H9 (cell line): ENCODE results near the gene RNF213. TPM values are rescaled to one million over a fixed set of nuclear protein-coding genes. Genes with fewer than 3 reads are reported as not detected.

Source experiments
- DNase-seq: peaks from one replicate; pipeline ENCODE4 v3.0.0-alpha.2; 2017
- H2AFZ ChIP-seq: one replicate; pipeline ENCODE4 v1.6.1; 2013; ENCODE audit warnings: mild to moderate bottlenecking, low read length, control low read depth, moderate library complexity
- H2AK5ac ChIP-seq: 2 replicates; pipeline ENCODE4 v1.6.1; 2013; ENCODE audit warnings: low read length, control low read depth, mixed read lengths; ENCODE audit not compliant: insufficient read length
- H2BK120ac ChIP-seq: one replicate; pipeline ENCODE4 v1.6.1; 2013; ENCODE audit warnings: low read depth, mild to moderate bottlenecking, low read length, control low read depth, inconsistent platforms; ENCODE audit not compliant: poor library complexity, severe bottlenecking
- H2BK12ac ChIP-seq: 2 replicates; pipeline ENCODE4 v1.6.1; 2013; ENCODE audit warnings: low read length, control low read depth, mixed read lengths, low read depth; ENCODE audit not compliant: insufficient read length
- H2BK15ac ChIP-seq: 2 replicates; pipeline ENCODE4 v1.6.1; 2013; ENCODE audit warnings: low read depth, low read length, control low read depth
- H2BK20ac ChIP-seq: one replicate; pipeline ENCODE4 v1.6.1; 2013; ENCODE audit warnings: low read depth, mild to moderate bottlenecking, low read length, control low read depth, inconsistent platforms; ENCODE audit not compliant: poor library complexity, severe bottlenecking
- H2BK5ac ChIP-seq: 2 replicates; pipeline ENCODE4 v1.6.1; 2013; ENCODE audit warnings: low read length, control low read depth, mixed read lengths; ENCODE audit not compliant: insufficient read length
- H3K14ac ChIP-seq: 2 replicates; pipeline ENCODE4 v1.6.1; 2013; ENCODE audit warnings: low read length, control low read depth; ENCODE audit not compliant: insufficient read depth
- H3K18ac ChIP-seq: 2 replicates; pipeline ENCODE4 v1.6.1; 2013; ENCODE audit warnings: low read depth, mild to moderate bottlenecking, mixed read lengths, low read length, control low read depth; ENCODE audit not compliant: insufficient read length
- H3K23ac ChIP-seq: 2 replicates; pipeline ENCODE4 v1.6.1; 2013; ENCODE audit warnings: low read length, control low read depth, mixed read lengths, low read depth; ENCODE audit not compliant: insufficient read length
- H3K23me2 ChIP-seq: 2 replicates; pipeline ENCODE4 v1.6.1; 2013; ENCODE audit warnings: low read depth, mild to moderate bottlenecking, mixed read lengths, low read length, control low read depth; ENCODE audit not compliant: insufficient read length, poor library complexity, severe bottlenecking
- H3K27ac ChIP-seq: 2 replicates; pipeline ENCODE4 v1.5.1; 2013; ENCODE audit warnings: low read length, control low read depth, mixed read lengths, low read depth; ENCODE audit not compliant: insufficient read length
- H3K27me3 ChIP-seq: 2 replicates; pipeline ENCODE4 v1.6.1; 2013; ENCODE audit warnings: low read length, control low read depth, inconsistent platforms; ENCODE audit not compliant: insufficient read depth
- H3K4ac ChIP-seq: 2 replicates; pipeline ENCODE4 v1.6.1; 2013; ENCODE audit warnings: low read depth, mild to moderate bottlenecking, control low read depth, inconsistent platforms, low read length, moderate library complexity
- H3K4me1 ChIP-seq: 2 replicates; pipeline ENCODE4 v1.6.1; 2013; ENCODE audit warnings: low read length, control low read depth, inconsistent platforms; ENCODE audit not compliant: insufficient read depth
- H3K4me2 ChIP-seq: 2 replicates; pipeline ENCODE4 v1.6.1; 2013; ENCODE audit warnings: low read length, control low read depth, mixed read lengths; ENCODE audit not compliant: insufficient read length, insufficient read depth
- H3K56ac ChIP-seq: 2 replicates; pipeline ENCODE4 v1.6.1; 2013; ENCODE audit warnings: low read depth, mild to moderate bottlenecking, mixed read lengths, low read length, control low read depth; ENCODE audit not compliant: insufficient read length
- H3K79me1 ChIP-seq: 2 replicates; pipeline ENCODE4 v1.6.1; 2013; ENCODE audit warnings: low read depth, mild to moderate bottlenecking, moderate library complexity, low read length, control low read depth, inconsistent platforms; ENCODE audit not compliant: insufficient read depth, poor library complexity, severe bottlenecking
- H3K79me2 ChIP-seq: 2 replicates; pipeline ENCODE4 v1.6.1; 2013; ENCODE audit warnings: low read length, control low read depth, inconsistent platforms; ENCODE audit not compliant: insufficient read depth
- H3K9ac ChIP-seq: 2 replicates; pipeline ENCODE4 v1.6.1; 2013; ENCODE audit warnings: low read length, control low read depth, mixed read lengths; ENCODE audit not compliant: insufficient read length; ENCODE audit errors: extremely low read depth
- H3K9me3 ChIP-seq: one replicate; pipeline ENCODE4 v1.6.1; 2013; ENCODE audit warnings: low read depth, low read length, inconsistent platforms; ENCODE audit not compliant: control insufficient read depth
- H3T11ph ChIP-seq: one replicate; pipeline ENCODE4 v1.6.1; 2013; ENCODE audit warnings: mild to moderate bottlenecking, low read length, control low read depth, inconsistent platforms
- H4K20me1 ChIP-seq: one replicate; pipeline ENCODE4 v1.6.1; 2013; ENCODE audit not compliant: control insufficient read depth, insufficient read length, insufficient read depth
- H4K5ac ChIP-seq: 2 replicates; pipeline ENCODE4 v1.6.1; 2013; ENCODE audit warnings: low read depth, mild to moderate bottlenecking, mixed read lengths, low read length, control low read depth; ENCODE audit not compliant: insufficient read length
- H4K8ac ChIP-seq: replicated peaks from 2 replicates; pipeline ENCODE4 v1.6.1; 2013; ENCODE audit warnings: low read length, control low read depth, mixed read lengths, low read depth; ENCODE audit not compliant: insufficient read length
- H4K91ac ChIP-seq: 2 replicates; pipeline ENCODE4 v1.6.1; 2013; ENCODE audit warnings: low read depth, mild to moderate bottlenecking, moderate library complexity, mixed read lengths, low read length, control low read depth; ENCODE audit not compliant: insufficient read length
- H3K27ac Mint-ChIP-seq, 3 experiments: 2 replicates in 2 of 3; 3 replicates in 1 of 3; pipeline ENCODE4 v1.8.0; 2020 to 2021; ENCODE audit warnings: mixed read lengths in 3 of 3, mild to moderate bottlenecking in 1 of 3, moderate library complexity in 1 of 3
- H3K27me3 Mint-ChIP-seq: 2 replicates; pipeline ENCODE4 v1.8.0; 2021; ENCODE audit warnings: low read depth, mild to moderate bottlenecking, moderate library complexity, mixed read lengths
- H3K36me3 Mint-ChIP-seq, 3 experiments: 2 replicates in 2 of 3; 3 replicates in 1 of 3; pipeline ENCODE4 v1.8.0; 2020 to 2021; ENCODE audit warnings: low read depth in 3 of 3, mixed read lengths in 3 of 3; ENCODE audit not compliant: insufficient read depth in 1 of 3
- H3K4me1 Mint-ChIP-seq, 2 experiments: 2 replicates each; pipeline ENCODE4 v1.8.0; 2020; ENCODE audit warnings: mixed read lengths in 2 of 2
- H3K4me3 Mint-ChIP-seq, 2 experiments: 2 replicates in 1 of 2; 3 replicates in 1 of 2; pipeline ENCODE4 v1.8.0; 2020 to 2021; ENCODE audit warnings: mild to moderate bottlenecking in 2 of 2, mixed read lengths in 2 of 2, moderate library complexity in 1 of 2
- H3K9me3 Mint-ChIP-seq, 2 experiments: 2 replicates in 1 of 2; 3 replicates in 1 of 2; pipeline ENCODE4 v1.8.0; 2020; ENCODE audit warnings: mild to moderate bottlenecking in 2 of 2, mixed read lengths in 2 of 2, moderate library complexity in 1 of 2
- WGBS: extraction: QIAGEN DNeasy Blood & Tissue Kit; methylation state at CpG from one replicate; pipeline ENCODE4 v1.1.7; 2013; ENCODE audit warnings: missing lambda C conversion rate, low lambda C conversion rate, mixed read lengths; ENCODE audit not compliant: insufficient read length; ENCODE audit errors: extremely low coverage; 5-methylcytosine and 5-hydroxymethylcytosine counted together
- total RNA-seq: library from RNA; stranded (reverse); gene quantifications from 2 replicates; pipeline ENCODE4 v1.2.1, GENCODE V29; 2021
- TF ChIP-seq, protein P1 (sequence below): fragments of 200-600 bp; sonication (generic); conservative IDR thresholded peaks from 3 replicates; pipeline ENCODE4 v1.8.0; 2021; ENCODE audit warnings: antibody characterized with exemption, mild to moderate bottlenecking

The RNF213 gene
- total RNA-seq, 1 experiment from 2014 or later = 34.3 TPM

DNA sequence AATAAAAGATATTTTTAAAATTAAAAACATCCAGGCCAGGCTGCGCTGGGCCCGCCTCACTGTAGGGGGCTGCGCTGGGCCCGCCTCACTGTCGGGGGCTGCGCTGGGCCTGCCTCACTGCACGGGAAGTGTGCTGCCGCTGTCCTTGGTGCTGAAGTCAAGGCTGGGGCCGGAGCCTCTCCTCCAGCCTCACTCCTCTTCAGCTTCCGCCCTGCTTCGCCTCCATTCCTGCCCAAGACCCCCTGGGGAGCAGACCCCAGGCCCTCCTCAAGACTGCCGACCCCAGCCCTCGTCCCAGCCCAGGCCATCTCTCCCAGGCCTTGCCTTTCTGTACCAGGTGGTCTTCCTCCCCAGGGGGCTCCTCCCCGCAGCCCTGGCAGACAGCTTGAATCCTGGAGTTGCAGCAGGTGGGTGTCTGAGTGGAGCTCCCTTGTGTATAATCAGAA is 180.5 kb downstream of the RNF213 start:
- no peak overlapping the region for H3K4me3 Mint-ChIP-seq
- TF ChIP-seq, protein P1, sequence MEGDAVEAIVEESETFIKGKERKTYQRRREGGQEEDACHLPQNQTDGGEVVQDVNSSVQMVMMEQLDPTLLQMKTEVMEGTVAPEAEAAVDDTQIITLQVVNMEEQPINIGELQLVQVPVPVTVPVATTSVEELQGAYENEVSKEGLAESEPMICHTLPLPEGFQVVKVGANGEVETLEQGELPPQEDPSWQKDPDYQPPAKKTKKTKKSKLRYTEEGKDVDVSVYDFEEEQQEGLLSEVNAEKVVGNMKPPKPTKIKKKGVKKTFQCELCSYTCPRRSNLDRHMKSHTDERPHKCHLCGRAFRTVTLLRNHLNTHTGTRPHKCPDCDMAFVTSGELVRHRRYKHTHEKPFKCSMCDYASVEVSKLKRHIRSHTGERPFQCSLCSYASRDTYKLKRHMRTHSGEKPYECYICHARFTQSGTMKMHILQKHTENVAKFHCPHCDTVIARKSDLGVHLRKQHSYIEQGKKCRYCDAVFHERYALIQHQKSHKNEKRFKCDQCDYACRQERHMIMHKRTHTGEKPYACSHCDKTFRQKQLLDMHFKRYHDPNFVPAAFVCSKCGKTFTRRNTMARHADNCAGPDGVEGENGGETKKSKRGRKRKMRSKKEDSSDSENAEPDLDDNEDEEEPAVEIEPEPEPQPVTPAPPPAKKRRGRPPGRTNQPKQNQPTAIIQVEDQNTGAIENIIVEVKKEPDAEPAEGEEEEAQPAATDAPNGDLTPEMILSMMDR = peak; percentile 26; the same call in 1 of the 3 replicates
- no CpG with 5 or more reads among the region's 14 CpGs for WGBS
- H4K8ac ChIP-seq = no peak overlapping the region
- H3K9ac ChIP-seq = no peak overlapping the region
- H2BK20ac ChIP-seq = no peak overlapping the region
- no peak overlapping the region for H2BK5ac ChIP-seq
- H2BK12ac ChIP-seq = no peak overlapping the region
- no peaks in the 10 kb centered on the region for H3K4me1 ChIP-seq
- H3K79me1 ChIP-seq = no peaks in the 10 kb centered on the region
- H3K4ac ChIP-seq = no peak overlapping the region
- H3K23ac ChIP-seq = no peak overlapping the region
- no peaks in the 10 kb centered on the region for H3K23me2 ChIP-seq
- H2BK120ac ChIP-seq = no peak overlapping the region
- no peaks in the 10 kb centered on the region for H3K27me3 ChIP-seq
- H3K27ac ChIP-seq = no peak overlapping the region
- H3T11ph ChIP-seq = no peak overlapping the region
- no peak overlapping the region for H2AK5ac ChIP-seq
- H2BK15ac ChIP-seq = no peak overlapping the region; the same call in 1 of the 2 replicates
- no peak overlapping the region for H3K56ac ChIP-seq
- no peaks in the 10 kb centered on the region for H3K79me2 ChIP-seq
- H3K27ac Mint-ChIP-seq = no peak overlapping the region
- no peak overlapping the region for H3K18ac ChIP-seq
- no peak overlapping the region for H2AFZ ChIP-seq
- no peaks in the 10 kb centered on the region for H3K9me3 ChIP-seq
- H3K4me2 ChIP-seq = no peak overlapping the region
- H4K5ac ChIP-seq = no peak overlapping the region
- no peak overlapping the region for H4K91ac ChIP-seq
- H3K9me3 Mint-ChIP-seq = no peaks in the 10 kb centered on the region
- DNase-seq = peak; percentile 88
- peaks cover 7 to 19% of the 10 kb centered on the region in 2 experiments for H3K4me1 Mint-ChIP-seq
- no peaks in the 10 kb centered on the region for H4K20me1 ChIP-seq
- no peak overlapping the region; the same call in 1 of the 2 replicates for H3K14ac ChIP-seq
- H3K36me3 Mint-ChIP-seq = no peaks in the 10 kb centered on the region
- peaks cover 46% of the 10 kb centered on the region for H3K27me3 Mint-ChIP-seq
